PC-9 (cell line): ENCODE data around the gene C2CD5. TPM values are rescaled to one million over a fixed set of nuclear protein-coding genes. Genes with fewer than 3 reads are reported as not detected.

Experiments
- BruUV-seq: library from RNA; stranded (reverse); fragments of 400-500 nt; replicated peaks from 2 replicates; lab custom pipeline; 2021; lab: Mats Ljungman, UMichigan
- CTCF ChIA-PET: fragments of 300-600 bp; sonication (Branson Sonifier 250); formaldehyde crosslinking; loops from one replicate; lab custom pipeline; 2022; ENCODE audit warnings: antibody characterized with exemption; lab: Charles Lee
- POLR2A ChIA-PET: fragments of 300-600 bp; sonication (Branson Sonifier 250); formaldehyde crosslinking; loops from one replicate; lab custom pipeline; 2022; ENCODE audit warnings: antibody characterized with exemption; ENCODE audit not compliant: unreplicated experiment; lab: Charles Lee
- DNase-seq, 2 experiments: peaks; one replicate each; pipeline versions ENCODE4 v3.0.0 to v3.0.0-alpha.2; 2015 to 2022; ENCODE audit warnings: mixed read lengths in 1 of 2
- H2AFZ ChIP-seq: fragments of 200-600 bp; sonication (generic); 2 replicates; pipeline ENCODE4 v1.8.1; 2017; ENCODE audit warnings: antibody characterized with exemption
- H3F3A ChIP-seq: fragments of 200-600 bp; sonication (generic); 2 replicates; pipeline ENCODE4 v1.8.1; 2017; ENCODE audit warnings: antibody characterized with exemption, mild to moderate bottlenecking, low read depth; ENCODE audit not compliant: insufficient read depth
- H3K27ac ChIP-seq: fragments of 200-600 bp; sonication (generic); 2 replicates; pipeline ENCODE4 v1.6.1; 2016; ENCODE audit warnings: mixed run types
- H3K27me3 ChIP-seq: fragments of 200-600 bp; sonication (generic); 2 replicates; pipeline ENCODE4 v1.6.1; 2016; ENCODE audit warnings: low read depth, mixed run types; ENCODE audit not compliant: insufficient read depth
- H3K36me3 ChIP-seq: fragments of 200-600 bp; sonication (generic); 2 replicates; pipeline ENCODE4 v1.6.1; 2016; ENCODE audit warnings: low read depth, mixed run types
- H3K4me1 ChIP-seq: fragments of 200-600 bp; sonication (generic); replicated peaks from 2 replicates; pipeline ENCODE4 v1.6.1; 2016; ENCODE audit warnings: mixed run types; ENCODE audit not compliant: insufficient read depth
- H3K4me2 ChIP-seq: fragments of 200-600 bp; sonication (generic); 2 replicates; pipeline ENCODE4 v1.6.1; 2017; ENCODE audit warnings: mixed run types
- H3K4me3 ChIP-seq: fragments of 200-600 bp; sonication (generic); 2 replicates; pipeline ENCODE4 v1.6.1; 2016; ENCODE audit warnings: mixed run types
- H3K79me2 ChIP-seq: fragments of 200-600 bp; sonication (generic); 2 replicates; pipeline ENCODE4 v1.6.1; 2017; ENCODE audit warnings: low read depth, mixed run types
- H3K9me2 ChIP-seq: fragments of 200-600 bp; sonication (generic); 2 replicates; pipeline ENCODE4 v1.8.1; 2017; ENCODE audit warnings: mild to moderate bottlenecking; ENCODE audit not compliant: insufficient read depth
- H3K9me3 ChIP-seq: fragments of 200-600 bp; sonication (generic); 2 replicates; pipeline ENCODE4 v1.8.1; 2016; ENCODE audit warnings: low read depth; ENCODE audit not compliant: insufficient read depth
- H4K20me1 ChIP-seq: fragments of 200-600 bp; sonication (generic); 2 replicates; pipeline ENCODE4 v1.8.1; 2017; ENCODE audit not compliant: insufficient read depth
- CTCF ChIP-seq: fragments of 200-600 bp; sonication (generic); conservative IDR thresholded peaks from 2 replicates; pipeline ENCODE4 v1.6.1; 2017; ENCODE audit warnings: mixed run types, antibody characterized with exemption, mild to moderate bottlenecking, moderate library complexity
- EZH2 ChIP-seq: fragments of 200-600 bp; sonication (generic); IDR thresholded peaks from 2 replicates; pipeline ENCODE4 v1.8.0; 2017; ENCODE audit warnings: antibody characterized with exemption, low read depth
- intact Hi-C: fragments of 100-400 bp; cut with micrococcal nuclease; formaldehyde crosslinking; loops from one replicate; pipeline ENCODE4 v1.10.0; 2022; ENCODE audit not compliant: unreplicated experiment
- total RNA-seq: library from RNA; stranded (reverse); gene quantifications from 2 replicates; pipeline ENCODE4 v1.2.3, GENCODE V29; 2021

The C2CD5 gene
- total RNA-seq, 1 experiment from 2014 or later = 28.6 TPM

GRCh38 chr12:22459838-22460490 lies 84.4 kb downstream of the C2CD5 start:
- no peak overlapping the region for H3K4me2 ChIP-seq
- H3K27me3 ChIP-seq = no peaks in the 10 kb centered on the region
- no peaks in the 10 kb centered on the region for H3K79me2 ChIP-seq
- ChIA-PET CTCF (interaction anchor here (0.5 to 1.5 kb wide), 7 partner anchors 9 to 762 kb away, joined by 3 to 25 read pairs (median 4); no protein-coding TSS in a partner anchor), POLR2A (interaction anchor here (0.6 kb wide), 1 partner anchor 217 kb away, joined by 10 read pairs; no protein-coding TSS in a partner anchor)
- BruUV-seq = no TSS peak
- no peaks in the 10 kb centered on the region for H3K4me1 ChIP-seq
- no peak overlapping the region for H3K4me3 ChIP-seq
- no peaks in the 10 kb centered on the region for H3K36me3 ChIP-seq
- intact Hi-C loops = loop anchor here (1.0 to 10.0 kb wide), 3 partner anchors 165 to 763 kb away; partner anchors contain the start of gene ETNK1
- DNase-seq = no peak
- no peaks in the 10 kb centered on the region for H3F3A ChIP-seq
- H4K20me1 ChIP-seq = no peaks in the 10 kb centered on the region
- no peaks in the 10 kb centered on the region for H3K9me2 ChIP-seq
- H3K9me3 ChIP-seq = no peaks in the 10 kb centered on the region
- TF ChIP-seq CTCF (peak; percentile 71), EZH2 (no peak)
- H2AFZ ChIP-seq = no peak overlapping the region
- H3K27ac ChIP-seq = no peak overlapping the region

DNA sequence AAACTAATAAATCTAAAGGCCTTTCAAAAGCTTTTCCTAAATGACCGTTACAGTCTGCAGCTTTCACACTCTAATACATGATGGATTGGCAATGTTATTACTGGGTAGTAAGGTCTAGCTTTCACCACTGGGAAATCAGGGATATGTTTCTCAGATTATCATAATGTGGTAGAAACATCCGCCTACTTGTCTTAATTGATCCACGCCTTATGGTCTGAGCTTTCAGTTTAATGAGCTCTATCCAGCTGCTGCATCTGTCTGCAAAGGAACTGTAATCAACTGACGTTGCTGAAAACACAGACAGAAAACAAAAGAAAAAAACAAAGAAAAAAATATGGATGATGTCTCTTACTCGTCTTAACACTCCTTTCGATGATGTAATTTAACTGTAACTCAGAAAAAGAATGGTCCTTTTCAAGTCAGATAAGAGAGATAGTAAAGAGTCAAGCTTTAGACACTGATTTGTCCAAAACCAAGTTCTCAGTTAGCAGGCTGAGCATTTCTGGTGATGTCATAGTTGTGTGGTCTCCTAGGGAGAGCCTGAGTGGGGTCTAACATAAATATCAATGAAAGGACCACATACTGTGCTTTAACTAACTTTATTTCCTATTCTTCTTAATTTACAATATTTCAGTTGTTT lies 85.9 kb downstream of the C2CD5 start:
- intact Hi-C loops = no loop called here
- Histone ChIP-seq H3F3A (no peaks in the 10 kb centered on the region), H3K9me3 (no peaks in the 10 kb centered on the region), H3K27ac (no peak overlapping the region), H2AFZ (no peak overlapping the region), H3K4me3 (no peak overlapping the region), H4K20me1 (no peaks in the 10 kb centered on the region), H3K27me3 (no peaks in the 10 kb centered on the region), H3K79me2 (no peaks in the 10 kb centered on the region), H3K4me2 (no peak overlapping the region), H3K4me1 (no peaks in the 10 kb centered on the region), H3K9me2 (no peaks in the 10 kb centered on the region), H3K36me3 (no peaks in the 10 kb centered on the region)
- CTCF ChIA-PET = interaction anchor here (0.6 to 1.3 kb wide), 3 partner anchors 10 to 762 kb away, joined by 3 to 5 read pairs (median 4); no protein-coding TSS in a partner anchor
- TF ChIP-seq EZH2 (no peak), CTCF (no peak)
- BruUV-seq = no TSS peak
- no peak for DNase-seq
- POLR2A ChIA-PET = interaction anchor here (0.6 kb wide), 1 partner anchor 17 kb away, joined by 9 read pairs; no protein-coding TSS in a partner anchor

DNA sequence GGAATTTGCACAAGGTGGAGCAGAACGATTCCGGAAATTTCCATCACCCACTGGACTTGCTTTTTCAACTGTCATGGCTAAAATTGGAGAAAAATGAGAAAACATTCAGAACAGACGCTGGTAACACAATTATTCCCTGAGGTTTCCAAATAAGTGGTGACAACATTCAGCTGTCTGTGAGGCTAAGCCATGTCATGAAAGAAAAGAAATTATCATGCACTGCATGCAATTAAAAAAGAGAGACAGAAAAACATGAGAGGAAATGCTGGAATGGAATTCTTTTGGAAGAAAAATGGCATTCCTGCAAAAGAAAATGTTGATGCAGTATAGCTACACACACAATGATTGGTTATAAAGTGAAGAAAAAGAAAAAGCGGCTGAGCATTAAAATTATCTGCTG lies 87.3 kb downstream of the C2CD5 start:
- no peaks in the 10 kb centered on the region for H3K27me3 ChIP-seq
- H3K36me3 ChIP-seq = no peaks in the 10 kb centered on the region
- no peak overlapping the region for H3K4me3 ChIP-seq
- H3K9me2 ChIP-seq = no peaks in the 10 kb centered on the region
- no peaks in the 10 kb centered on the region for H3K4me1 ChIP-seq
- no peaks in the 10 kb centered on the region for H4K20me1 ChIP-seq
- H3K4me2 ChIP-seq = no peak overlapping the region
- TF ChIP-seq EZH2 (no peak), CTCF (no peak)
- no TSS peak for BruUV-seq
- H3F3A ChIP-seq = no peaks in the 10 kb centered on the region
- no peaks in the 10 kb centered on the region for H3K79me2 ChIP-seq
- H3K9me3 ChIP-seq = no peaks in the 10 kb centered on the region
- no peak overlapping the region for H3K27ac ChIP-seq
- CTCF ChIA-PET = no interaction called here
- POLR2A ChIA-PET = interaction anchor here (0.7 kb wide), 1 partner anchor 48 kb away, joined by 6 read pairs; no protein-coding TSS in a partner anchor
- no peak for DNase-seq
- intact Hi-C loops = no loop called here
- no peak overlapping the region for H2AFZ ChIP-seq
